C4-2B (cell line): ENCODE data around the gene SLC4A2.
A peak's percentile ranks its signal among the peaks of the same experiment; 100 is the strongest.

Experiments
- H3K27ac ChIP-seq: fragments of 450-650 bp; 2 replicates; pipeline ENCODE4 v1.5.1; 2017
- ZFX ChIP-seq: fragments of 450-650 bp; IDR thresholded peaks from 2 replicates; pipeline ENCODE4 v1.6.1; 2017
- TF ChIP-seq, protein P1 (sequence below): fragments of 450-650 bp; conservative IDR thresholded peaks from 2 replicates; pipeline ENCODE4 v1.5.1; 2017; ENCODE audit warnings: mild to moderate bottlenecking

Gene SLC4A2

DNA sequence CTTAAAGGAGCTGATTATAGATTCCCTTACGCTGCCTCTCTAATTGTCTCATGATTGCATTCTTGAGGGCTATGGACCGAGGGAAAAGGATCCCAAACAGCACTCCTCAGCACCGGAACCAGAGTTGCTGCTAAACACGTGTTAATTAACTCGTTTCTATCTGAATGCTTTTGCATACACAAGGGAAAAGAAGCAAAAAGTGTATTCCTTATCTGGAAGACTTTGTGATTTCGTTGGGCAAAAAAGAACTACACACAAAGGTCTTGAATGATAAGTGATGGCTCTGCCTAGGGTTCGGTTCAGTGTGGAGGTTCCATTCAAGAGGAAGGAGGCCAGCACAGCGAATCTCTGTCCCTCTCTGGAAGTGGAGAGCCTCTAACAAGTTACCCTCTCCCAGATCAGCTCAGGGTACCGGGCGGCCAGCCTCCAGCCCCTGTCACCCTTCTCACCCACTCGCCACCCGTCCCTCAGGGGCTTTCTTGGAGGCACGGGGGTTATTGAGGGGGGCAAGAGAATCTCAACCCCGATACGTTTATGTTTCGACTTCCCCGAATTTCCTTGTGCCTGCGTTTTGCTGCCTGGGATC, 515 bp upstream of the SLC4A2 start:
- H3K27ac ChIP-seq, result peak overlapping the region; percentile 80
- TF ChIP-seq, protein P1, sequence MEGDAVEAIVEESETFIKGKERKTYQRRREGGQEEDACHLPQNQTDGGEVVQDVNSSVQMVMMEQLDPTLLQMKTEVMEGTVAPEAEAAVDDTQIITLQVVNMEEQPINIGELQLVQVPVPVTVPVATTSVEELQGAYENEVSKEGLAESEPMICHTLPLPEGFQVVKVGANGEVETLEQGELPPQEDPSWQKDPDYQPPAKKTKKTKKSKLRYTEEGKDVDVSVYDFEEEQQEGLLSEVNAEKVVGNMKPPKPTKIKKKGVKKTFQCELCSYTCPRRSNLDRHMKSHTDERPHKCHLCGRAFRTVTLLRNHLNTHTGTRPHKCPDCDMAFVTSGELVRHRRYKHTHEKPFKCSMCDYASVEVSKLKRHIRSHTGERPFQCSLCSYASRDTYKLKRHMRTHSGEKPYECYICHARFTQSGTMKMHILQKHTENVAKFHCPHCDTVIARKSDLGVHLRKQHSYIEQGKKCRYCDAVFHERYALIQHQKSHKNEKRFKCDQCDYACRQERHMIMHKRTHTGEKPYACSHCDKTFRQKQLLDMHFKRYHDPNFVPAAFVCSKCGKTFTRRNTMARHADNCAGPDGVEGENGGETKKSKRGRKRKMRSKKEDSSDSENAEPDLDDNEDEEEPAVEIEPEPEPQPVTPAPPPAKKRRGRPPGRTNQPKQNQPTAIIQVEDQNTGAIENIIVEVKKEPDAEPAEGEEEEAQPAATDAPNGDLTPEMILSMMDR, result no peak
- no peak for TF ChIP-seq ZFX

DNA sequence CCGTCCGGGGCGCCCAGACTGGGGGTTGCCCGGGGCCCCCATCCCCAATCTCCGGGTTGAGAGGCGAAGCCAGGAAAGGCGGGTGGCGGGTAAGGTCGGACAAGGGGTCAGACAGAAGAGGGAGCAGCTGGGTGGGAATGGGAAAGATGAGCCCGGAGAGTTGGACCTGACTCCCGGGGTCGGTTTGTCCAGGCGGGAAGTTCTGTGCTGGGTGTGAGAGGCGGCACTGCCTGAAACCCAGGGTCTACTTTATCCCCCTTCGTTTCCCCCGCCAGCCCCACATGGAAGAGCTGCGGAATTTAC, 675 bp downstream of the SLC4A2 start:
- H3K27ac ChIP-seq, result peak overlapping the region; percentile 80
- TF ChIP-seq ZFX, result no peak
- TF ChIP-seq, protein P1, result no peak

DNA sequence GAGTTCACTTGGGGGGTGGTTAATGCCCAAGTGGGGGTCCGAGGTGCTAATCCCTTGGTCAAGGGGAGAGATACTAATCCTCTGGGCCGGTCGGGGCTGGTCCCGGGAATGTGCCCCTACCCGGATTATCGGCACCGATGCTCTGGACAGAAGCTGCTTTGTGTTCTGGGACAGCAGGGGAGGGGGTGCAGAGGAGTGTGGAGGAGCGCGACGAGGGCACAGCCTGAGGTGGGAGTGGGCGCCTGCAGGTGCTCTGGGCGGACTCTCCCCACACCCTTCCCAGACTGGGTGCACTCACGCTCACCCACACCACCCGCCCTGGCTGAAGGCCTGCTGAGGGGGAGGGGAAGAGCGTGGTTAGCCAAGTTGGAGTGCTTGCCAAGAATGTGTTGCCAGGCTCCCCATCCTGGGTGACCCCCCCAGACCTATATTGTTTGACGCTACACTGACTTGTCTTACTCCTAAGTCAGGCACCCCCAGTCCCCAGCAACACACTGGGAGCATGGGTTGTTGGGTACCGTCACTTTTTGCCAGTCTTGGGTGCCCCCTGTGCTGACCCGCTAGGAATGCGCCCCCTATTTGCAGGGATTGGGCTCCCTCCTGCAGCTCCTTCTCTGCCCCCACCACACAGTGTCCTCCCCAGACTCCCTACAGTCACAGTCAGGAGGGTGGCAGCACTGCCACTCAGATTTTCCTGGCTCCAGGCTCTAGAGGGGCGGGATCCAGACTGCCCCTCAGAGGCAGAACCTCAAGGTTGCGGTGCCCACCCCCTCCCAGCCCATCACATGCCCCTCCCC, 1.2 kb downstream of the SLC4A2 start:
- H3K27ac ChIP-seq, result peak overlapping the region; percentile 80
- no peak for TF ChIP-seq ZFX
- TF ChIP-seq, protein P1, result no peak

DNA sequence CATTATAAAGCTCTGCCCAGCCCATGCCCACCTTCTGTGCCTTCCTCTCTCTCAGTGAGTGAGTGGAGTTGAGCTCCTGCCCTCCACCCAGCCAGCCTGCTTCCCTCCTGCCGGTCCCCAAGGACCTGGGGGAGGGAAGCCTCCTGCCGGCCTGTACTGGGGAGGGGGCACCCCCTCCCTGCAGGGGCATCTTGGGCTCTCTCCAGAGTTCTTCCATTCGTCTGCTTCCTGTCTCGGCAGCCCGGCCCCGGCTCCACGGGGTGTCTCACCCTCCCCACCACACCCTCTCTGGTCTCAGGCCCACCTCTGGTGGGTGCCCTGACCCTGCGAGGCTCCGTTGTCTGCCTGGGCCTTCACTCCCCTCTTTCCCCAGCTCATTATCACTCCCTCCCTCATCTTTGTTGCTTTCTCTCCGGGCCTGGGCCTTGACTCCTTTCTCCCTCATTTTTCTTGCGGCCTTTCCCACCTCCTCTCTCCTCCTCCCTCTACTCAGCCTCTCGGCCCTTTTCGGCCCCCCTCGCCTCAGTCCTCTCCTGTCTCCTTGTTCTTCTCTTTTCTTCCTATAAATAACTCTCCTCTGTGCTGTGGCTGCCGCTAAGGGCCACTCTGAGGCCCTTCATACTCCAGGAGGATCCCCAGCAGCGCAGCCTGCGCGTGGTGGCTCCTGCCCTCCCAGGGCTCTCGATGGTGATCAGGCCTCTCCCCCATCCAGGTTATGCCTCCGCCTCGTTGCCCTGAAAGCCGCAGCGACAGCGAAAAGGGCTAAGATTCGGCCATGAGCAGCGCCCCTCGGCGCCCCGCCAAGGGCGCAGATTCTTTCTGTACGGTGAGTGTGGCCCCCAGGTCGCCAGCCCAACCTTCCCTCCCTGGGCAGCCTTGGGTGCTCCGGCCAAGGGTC, 2.1 kb downstream of the SLC4A2 start:
- peak overlapping the region; percentile 80; the same call in 1 of the 2 replicates for H3K27ac ChIP-seq
- TF ChIP-seq, protein P1, result no peak
- TF ChIP-seq ZFX, result no peak

DNA sequence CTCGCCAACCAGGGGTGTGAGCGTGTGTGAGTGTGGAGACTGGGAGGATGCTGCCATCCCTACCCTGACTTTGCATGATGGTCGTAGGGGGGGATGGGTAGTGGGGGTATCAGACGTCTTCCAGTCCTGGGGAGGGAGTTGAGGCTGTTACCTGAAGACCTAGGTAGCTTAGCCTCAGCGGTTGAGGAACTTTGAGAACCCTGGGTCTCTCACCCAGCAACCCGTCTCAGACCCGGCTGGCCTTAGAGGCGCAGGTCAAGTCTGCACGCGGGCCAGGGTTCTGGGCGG, 2.7 kb downstream of the SLC4A2 start:
- no peak for TF ChIP-seq ZFX
- TF ChIP-seq, protein P1, result no peak
- no peak overlapping the region for H3K27ac ChIP-seq

DNA sequence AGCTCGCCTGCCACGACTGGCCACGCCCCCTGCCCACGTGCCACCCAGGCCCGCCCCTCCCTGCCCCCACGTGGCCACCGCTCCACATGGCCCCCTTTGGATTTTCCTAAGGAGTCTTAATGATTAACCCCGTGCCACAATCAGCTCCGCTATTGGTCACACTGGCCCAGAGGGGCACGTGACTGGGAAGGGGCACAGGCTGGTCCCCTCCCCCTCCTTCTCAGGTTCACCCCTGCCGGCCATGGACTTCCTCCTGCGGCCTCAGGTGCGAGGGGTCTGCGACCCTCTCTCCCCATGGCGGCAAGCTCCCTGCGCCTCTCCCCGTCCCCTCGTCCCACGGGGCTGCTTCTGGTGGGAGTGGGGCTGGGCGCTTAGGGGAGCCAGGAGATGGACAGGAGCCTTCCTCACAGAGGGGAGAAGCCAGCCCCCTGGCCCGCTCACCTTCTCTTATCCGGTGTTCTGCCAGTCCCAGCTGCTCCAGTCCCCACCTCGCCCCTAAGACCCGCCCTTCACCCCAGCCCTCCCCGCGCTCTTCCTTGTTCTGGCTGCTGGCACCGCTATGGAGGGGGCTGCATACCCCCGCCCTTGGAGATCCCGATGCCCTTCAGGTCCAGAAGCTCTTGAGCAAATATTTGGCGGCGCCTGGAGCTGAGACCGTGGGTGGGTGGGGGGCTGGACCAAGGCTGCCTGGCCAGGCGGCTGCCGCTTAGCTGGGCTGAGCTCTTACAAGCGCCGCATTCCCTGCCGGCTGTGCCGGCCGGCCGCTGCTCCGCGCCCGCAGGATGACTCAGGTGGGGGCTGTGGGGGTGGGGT, 3.2 kb downstream of the SLC4A2 start:
- TF ChIP-seq, protein P1, result no peak
- TF ChIP-seq ZFX, result no peak
- H3K27ac ChIP-seq, result no peak overlapping the region
